Measurements from ENCODE around the gene STUM. TPM values are rescaled to one million over a fixed set of nuclear protein-coding genes. Genes with fewer than 3 reads are reported as not detected.

STUM gene
- polyA plus RNA-seq, 4 donors, result 0.70 to 2.3 (median 1.4) TPM

DNA sequence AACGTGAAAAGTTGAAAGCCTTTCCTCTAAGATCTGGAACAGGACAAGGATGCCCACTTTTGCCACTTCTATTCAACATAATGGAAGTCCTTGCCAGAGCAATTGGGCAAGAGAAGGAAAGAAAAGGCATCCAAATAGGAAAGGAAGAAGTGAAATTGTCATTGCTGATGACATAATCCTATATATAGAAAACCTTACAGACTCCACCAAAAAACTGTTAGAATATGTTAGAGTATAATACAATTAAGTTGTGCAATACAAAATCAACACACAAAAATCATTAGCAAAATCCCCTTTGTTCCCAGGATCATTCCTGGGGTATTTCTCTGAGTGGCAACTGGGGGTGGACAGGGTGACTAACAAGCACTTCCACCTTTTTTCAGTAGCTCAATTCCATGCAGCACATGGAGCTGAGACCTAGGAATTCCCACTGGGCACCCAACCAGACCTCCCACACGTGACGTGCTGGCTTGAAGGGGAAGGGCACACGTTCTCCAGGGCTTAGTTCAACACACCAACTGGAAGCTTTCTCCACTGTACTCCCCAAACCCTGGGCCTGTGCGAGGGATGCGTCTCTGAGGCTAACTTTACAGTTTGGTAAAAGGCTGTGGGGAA is 9.6 kb downstream of the STUM start:
- no peak for DNase-seq (ENCODE audit: low read depth in 4 of 4, low spot score in 3 of 4)

DNA sequence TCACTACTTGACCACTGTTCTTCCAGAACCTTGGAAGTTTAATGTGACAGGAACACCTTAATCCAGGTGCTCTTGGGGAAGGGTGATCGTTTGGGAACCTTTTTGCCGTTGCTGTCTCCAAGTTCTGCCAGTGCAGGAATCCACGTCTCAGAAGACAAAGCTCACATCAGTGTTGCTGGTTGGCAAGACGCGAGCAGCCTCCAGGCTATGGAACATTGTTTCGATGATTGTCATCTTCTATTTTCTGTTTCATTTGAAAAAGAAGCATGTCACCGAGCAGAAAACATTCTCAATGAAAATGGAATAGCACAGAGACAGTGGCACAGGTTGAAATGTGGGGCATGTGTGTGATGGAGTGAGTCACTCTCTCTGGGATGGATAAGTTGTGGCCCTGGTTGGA is 11.7 kb downstream of the STUM start:
- no peak for DNase-seq (ENCODE audit: low read depth in 4 of 4, low spot score in 3 of 4)

DNA sequence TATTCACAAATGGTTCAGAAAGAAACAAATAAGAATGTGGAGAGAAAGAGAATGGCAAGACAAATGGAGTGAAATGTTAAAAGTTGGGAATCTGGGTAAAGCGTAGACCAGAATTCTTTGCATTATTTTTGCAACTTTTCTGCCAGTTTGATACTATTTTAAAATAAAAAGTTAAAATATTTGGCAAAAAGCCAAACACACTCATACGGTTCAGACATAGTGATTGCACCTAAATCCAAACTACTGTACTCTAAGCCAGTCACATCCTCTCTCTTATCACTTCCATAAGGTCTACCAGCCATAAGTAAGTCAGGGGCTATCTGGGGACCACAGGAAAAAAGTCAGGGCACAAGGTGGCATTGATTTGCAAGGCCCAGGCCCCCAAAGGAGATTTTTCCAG is 14.4 kb downstream of the STUM start:
- DNase-seq (ENCODE audit: low read depth in 4 of 4, low spot score in 3 of 4), result no peak

DNA sequence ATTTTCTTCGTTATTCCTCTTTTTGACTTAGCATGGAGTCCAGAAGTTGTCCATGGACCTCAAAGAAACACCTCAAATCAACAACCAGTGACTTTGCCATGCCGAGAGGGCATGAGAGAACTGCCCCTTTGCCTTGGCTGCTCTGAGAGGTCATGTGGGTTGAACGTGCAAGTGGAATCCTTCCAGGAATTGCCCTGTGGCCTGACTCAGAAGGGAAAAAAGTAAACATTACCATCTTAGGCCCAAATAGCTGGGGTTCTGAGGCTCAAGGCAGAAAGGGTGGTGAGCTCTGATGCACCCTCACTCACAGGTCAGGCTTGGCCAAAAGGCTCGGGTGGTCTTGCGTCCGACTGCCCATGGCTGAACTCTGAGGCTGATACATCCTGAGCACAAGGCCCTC is 15.1 kb downstream of the STUM start:
- DNase-seq (ENCODE audit: low read depth in 4 of 4, low spot score in 3 of 4), result no peak

DNA sequence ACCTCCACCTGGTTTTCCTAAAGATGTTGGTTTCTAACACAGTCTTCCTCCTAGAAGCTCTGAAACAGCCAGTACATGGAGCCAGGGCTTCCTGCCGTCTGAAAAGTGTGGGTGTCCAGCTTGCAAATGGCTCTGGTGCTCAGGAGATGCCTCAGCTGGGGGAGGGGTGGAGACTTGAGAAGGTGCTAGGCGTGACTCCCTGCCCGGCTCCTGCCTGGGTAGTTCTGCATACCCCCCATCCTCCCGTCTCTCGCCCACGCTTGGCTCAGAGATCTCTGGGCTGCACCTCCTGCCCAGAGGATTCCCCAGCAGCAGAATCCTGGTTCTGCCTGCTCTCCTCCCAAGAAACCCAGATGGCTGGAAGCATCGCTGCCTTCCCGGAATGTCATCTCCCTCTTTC is 16.9 kb downstream of the STUM start:
- no peak for DNase-seq (ENCODE audit: low read depth in 4 of 4, low spot score in 3 of 4)

DNA sequence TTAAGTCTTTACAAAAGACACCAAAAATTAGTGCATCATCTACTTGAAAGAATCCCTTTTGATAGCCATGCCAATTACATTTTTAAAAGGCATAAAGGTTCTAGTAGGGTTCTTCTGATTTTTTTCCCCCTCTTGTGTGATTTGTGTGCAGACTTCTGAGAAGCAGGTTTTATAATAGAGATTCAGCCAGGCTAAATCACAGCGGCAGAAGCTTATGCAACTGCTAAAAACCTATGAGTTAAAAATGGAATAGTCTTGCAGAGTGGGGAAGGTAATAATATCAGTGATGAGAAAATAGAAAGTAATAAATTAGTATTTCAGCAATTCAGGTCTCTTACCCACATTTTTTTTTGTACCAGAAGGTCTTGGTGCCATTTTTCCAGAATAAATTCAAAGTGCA is 17.7 kb downstream of the STUM start:
- DNase-seq (ENCODE audit: low read depth in 4 of 4, low spot score in 3 of 4), result no peak

DNA sequence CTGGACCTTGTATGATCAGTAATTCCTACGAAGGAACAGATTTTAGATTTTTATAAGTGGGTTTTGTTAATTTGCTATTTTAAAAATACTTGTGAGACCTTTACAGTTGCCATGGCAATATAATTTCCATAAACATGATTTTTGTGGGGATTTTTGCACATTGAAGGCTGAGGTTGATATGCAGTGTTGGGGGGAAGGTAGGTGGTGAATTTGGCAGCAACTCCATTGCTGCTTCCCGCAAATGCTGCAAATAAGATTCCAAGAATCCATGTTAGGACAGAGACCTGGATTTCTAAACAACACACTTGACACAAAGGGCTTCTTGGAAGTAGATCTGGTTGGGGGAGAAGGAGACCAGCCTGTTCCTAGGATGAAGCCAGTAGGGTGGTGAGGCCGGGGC is 18.2 kb downstream of the STUM start:
- DNase-seq (ENCODE audit: low read depth in 4 of 4, low spot score in 3 of 4), result no peak

DNA sequence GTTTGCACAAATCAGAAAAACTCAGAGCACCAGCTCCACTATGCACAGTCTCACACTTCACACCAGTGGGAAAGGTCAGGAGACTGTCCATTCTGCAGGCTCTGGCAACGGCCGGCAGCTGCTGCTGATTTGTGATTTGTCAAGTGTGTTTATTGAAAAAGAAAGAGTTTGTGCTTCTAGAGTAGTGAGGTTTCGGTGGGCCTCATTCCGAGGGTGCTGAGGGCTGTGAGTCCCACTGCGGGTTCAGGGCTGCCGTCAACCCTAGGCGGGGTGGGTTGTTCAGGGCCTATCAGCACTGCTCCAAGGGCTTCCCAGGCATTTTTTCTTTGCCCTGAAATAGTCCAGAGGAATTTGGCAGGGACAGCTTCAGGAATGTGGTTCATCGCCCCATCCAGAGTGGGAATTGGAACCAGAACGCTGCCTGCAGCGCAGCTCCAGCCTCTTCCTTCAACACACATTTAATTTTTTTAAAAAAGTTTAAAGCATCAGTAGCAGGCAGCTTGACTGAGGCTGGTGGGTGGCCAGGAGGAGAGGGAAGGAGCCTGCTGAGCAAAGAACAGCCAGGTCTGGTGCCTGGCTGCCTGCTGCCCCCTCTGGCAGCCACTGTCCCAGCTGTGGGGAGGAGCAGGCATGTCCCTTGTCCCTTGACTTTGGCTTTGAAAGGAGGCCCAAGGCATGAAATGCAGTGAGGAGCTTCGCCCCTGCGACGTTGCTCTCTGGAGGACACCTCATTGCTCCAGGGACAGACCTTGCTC is 19.7 kb downstream of the STUM start:
- no peak for DNase-seq (ENCODE audit: low read depth in 4 of 4, low spot score in 3 of 4)

DNA sequence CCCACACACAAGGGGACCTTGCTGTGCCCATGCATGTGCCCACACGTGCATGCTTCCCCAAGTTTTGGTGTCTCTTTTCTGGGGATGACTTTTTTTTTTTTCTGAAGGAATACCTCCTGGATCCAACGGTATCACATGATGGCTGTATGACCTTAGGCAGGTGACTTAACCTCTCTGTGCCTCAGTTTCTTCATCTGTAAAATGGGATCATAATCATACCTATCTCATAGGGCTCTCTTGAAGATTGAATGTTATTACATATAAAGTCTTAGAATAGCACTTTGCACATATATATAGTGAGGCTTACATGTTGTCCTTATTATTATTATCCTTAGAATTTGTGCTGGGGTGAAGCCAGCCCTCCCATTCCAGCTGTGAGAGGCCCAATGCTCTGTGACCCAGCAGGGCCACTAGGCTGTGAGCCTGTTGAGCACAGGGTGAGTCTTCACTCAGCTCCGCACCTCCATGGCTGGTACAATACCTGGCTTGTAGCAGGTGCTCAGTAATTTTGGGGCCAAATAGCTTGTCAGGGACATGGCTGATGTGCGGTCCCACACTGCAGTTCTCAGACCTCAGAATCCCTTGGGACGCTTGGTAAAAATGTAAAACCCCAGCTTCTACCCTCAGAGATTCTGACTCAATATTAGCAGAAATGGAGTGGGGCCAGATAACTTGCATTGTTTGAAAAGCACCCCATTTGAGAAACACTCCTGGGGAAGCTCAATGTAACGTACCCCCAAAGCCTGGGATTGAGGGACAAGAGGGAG is 20.6 kb downstream of the STUM start:
- DNase-seq (ENCODE audit: low read depth in 4 of 4, low spot score in 3 of 4), result no peak

DNA sequence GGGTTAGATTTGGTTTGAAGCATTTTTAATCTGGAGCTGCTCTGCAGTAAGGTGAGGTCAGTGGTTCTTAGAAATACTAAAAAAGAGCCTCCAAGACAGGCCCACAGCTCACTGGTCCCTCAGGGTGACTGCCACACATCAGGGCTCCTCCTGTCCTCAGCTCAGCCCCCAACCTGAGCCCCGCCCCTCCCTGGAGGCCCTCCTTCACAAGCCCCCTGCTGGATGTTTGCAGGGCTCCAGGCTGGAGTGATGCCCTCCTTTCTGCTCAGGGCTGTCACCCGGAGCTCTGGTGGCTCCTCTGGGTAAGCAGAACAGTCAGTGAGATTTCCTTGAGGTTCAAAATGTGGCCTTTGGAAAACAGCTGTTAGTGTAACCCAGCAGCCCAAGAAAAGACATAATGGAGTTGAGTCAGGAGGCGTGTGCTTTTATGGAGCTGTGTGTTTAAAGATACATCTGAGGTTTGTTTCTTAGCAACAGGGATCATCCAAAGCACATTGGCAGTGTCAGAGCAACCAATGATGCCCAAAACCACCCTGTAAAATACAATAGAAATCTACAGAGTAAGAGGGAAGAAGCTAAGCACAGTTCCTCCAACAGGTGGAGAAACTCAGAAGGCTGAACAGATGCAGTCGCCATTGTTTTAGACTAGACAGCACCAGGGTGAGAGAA is 21.4 kb downstream of the STUM start:
- no peak for DNase-seq (ENCODE audit: low read depth in 4 of 4, low spot score in 3 of 4)

DNA sequence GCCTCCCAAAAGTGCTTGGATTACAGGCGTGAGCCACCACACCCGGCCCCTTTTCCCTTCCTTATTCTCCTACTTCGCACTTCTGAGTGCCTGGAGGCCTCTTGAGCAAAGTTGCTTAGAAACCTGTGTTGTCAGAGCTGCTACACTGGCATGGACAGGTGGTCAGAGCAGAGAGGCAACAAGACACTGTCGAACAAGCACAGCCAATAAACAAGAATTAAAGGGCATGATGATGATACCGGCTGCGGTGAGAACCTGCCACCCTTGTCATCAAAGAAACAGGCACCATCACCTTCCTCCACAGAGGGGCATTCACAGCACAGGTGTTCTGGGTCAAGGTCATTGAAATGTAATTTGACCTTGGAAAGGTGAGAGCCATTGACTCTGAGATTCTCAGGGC is 23.3 kb downstream of the STUM start:
- DNase-seq (ENCODE audit: low read depth in 4 of 4, low spot score in 3 of 4), result no peak

DNA sequence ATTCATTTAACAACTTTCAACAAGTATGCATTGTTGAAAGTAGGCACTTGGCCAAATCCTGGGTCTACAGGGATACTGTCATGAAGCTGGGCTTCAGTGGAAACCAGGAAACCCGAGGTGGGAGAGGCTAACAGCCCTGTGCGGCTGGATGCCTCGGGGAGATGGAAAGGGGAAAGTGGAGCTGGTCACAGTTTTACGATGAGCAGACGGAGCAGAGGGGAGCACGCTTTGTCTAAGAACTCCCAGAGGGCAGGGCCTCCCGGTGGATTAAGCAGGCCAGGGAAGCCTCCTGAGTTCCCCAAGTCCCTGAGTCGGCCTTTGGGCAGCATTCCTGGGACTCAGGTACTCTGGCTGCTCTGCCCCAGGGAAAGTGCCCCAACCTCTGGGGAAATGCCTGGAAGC is 23.8 kb downstream of the STUM start:
- no peak for DNase-seq (ENCODE audit: low read depth in 4 of 4, low spot score in 3 of 4)

DNA sequence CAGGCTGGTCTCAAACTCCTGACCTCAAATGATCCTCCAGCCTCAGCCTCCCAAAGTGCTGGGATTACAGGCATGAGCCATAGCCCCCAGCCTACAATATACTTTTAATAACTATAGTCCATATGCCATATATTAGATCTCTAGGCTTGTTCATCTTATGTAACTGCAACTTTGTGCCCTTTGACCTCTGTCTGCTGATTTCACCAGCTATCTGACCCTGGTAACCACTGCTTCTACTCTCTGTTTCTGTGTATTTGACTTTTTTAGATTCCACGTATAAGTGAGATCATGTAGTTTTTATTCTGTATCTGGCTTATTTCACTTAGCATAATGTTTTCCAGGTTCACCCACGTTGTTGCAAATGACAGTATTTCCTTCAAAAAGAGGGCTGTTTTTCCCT is 25.5 kb downstream of the STUM start:
- no peak for DNase-seq (ENCODE audit: low read depth in 4 of 4, low spot score in 3 of 4)

DNA sequence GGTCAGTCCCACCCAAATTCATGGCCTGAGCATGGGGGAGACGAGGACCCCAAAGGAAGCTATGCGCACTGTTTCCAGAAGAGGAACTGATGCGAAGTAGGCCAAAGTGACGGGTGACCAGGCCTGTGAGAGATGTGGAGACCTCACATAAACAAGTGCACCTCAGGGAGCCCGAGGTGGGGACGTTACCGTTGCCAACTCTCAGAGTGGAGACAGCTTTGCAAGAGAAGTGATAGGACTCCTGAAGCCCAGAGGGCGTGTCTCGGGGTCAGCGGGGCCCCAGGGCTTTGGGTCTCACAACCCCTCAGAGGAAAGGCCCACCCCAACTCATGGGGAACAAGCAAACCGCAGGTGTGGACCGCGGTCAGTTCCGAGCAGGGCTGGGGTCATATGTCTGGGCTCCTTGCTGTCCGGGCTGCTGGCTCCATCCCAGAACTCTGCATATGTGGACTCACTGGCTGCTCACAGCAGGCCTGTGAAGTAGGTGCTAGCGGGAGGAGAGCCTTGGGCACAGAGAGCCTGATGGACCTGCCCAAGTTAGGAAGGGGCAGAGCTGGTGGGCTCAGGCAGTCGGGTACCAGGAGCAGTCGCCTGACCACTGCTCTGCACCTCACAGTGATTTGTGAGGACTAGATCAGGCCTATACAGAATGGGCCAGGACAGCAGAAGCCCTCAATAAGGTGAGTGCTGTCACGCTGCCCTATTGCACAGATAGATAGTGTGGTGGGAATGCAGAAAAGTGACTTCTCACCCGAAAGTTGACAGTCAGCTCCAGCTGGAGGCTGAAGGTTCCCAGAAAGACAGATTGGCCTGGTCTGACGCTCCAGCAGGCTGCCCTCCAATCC is 26.2 kb downstream of the STUM start:
- DNase-seq (ENCODE audit: low read depth in 4 of 4, low spot score in 3 of 4), result no peak

DNA sequence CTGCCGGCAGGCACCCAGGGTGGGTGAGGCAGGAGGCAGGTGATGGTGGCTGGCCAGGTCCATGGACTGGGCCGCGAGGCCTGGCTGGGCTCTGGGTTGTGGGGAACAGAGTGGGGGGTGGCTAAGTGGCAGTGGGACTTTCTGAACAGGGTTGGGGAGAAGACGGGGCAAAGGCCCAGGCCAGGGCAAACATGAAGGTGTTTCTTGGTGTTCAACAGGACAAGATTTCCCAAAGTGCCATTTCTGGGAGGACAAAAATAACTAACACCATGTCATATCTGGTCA is 26.8 kb downstream of the STUM start:
- no peak for DNase-seq (ENCODE audit: low read depth in 4 of 4, low spot score in 3 of 4)

DNA sequence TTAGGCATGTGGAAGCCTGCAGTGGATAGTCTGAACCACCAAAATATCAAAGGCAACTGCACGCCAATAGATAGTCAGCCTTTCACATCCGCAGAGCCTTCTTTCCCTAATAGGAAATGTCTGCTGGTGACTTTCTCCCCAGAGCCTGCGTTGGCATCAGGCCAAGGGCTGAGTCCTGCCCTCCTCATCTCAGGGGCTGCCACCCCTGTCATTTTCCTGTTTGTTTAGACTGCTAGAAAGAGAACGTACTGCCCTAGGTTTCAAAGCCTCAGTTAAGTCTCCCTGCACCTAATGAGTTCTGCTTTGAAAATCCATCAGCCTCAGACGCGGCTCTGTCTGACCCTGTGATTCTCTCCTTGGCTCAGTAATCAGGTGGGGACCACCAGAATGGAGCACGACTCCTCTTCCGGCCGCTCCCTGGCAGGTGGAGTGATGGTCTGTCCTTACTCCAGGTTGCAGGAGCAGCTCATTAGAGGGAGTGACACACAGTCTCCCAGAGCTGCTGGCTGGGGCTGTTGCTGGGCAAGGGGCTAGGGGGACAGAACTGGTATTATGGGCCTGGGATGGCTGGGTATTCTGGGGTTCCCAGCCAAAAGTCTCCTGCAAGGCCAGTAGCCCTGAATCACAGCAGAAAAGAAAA is 27.3 kb downstream of the STUM start:
- DNase-seq (ENCODE audit: low read depth in 4 of 4, low spot score in 3 of 4), result no peak

DNA sequence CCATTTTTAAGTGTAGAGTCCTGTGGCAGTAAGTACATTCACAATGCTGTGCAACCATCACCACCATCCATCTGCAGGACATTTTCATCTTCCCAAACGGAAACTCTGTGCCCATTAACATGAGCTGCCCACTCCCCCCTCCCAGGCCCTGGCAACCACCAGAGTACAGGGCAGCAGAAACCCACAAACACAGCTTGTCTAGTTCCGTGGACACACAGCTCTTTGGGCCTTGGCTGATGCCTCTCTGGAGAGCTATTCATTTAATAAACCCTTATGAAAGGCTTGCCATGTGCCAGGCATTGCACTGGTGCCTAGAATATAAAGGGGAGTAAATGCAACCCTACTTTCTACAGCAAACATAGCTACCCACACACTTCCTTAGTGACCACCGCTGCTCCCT is 28.0 kb downstream of the STUM start:
- no peak for DNase-seq (ENCODE audit: low read depth in 4 of 4, low spot score in 3 of 4)

DNA sequence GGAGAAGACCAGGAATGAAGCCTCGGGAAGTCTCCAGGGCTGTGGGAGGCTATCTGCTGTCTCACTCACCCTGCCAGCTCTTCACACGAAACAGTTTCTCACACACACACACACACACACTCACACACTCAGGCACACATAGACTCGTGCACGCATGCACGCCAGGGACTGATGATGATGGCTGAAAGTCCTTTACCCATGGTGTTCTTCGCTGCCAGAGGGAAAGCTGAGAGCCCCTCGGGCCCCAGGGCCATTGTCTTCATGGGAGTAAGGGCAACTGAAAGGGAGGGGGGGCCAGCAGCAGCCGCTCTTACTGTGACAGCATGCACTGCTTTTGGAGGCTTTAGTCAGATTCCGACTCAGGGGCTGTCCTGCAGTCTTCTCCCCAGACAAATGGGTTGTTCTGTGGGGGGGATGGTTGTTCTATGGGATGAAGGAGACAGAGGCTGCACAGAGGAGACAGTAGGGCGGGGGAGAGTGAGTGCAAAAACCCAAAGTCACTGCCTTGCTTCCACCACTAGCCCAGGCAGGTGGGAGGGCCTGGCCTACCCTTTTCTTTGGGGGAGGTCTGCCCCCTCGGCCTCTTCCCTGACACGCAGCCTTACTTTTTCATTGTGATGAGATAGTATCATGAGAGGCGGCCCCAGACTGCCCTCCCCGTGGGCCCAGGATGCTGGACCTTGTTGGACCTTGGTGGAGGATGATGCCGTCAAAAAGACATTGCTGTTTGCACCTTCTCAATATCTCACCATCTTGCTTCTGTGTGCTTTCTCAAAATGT is 29.0 kb downstream of the STUM start:
- no peak for DNase-seq (ENCODE audit: low read depth in 4 of 4, low spot score in 3 of 4)

DNA sequence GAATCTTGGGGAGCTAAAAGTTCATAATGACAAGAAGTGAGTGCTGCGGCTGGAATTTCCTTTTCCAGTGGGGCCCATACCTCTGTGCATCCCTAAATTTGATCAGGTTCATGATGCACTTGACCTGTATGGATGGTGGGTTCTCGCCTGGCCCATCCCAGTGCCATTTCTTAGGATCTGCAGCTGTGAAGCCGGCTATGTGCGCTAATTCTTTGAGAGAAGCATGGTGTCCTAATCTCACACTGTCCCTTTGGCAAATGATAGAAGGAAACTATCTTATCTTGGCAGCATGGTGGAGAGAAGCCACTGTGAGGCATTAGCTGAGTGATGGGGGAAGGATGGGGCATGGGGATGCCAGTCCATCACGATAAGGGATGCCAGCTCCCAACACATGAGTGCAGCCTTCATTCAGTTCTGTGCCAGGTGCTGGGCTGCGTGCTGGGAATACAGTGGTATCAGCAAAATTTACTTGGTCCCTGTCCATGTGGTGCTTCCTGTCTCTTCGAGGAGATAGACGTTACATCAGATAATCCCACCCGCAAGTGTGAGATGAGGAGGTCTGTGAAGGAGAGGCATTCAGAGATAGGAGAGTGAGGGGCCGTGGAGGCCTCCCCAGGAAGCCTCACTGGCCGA is 30.5 kb downstream of the STUM start:
- no peak for DNase-seq (ENCODE audit: low read depth in 4 of 4, low spot score in 3 of 4)
